ENCODE data around the gene PDIA6. TPM values are rescaled to one million over a fixed set of nuclear protein-coding genes. Genes with fewer than 3 reads are reported as not detected.

The PDIA6 gene
- total RNA-seq, 4 donors from 2014 or later = 63.7 to 91.1 (median 77.9) TPM

- no peak for DNase-seq
- Histone ChIP-seq H3K27ac (no peak overlapping the region), H3K9me3 (no peaks in the 10 kb centered on the region), H3K4me3 (no peak overlapping the region), H3K4me1 (no peaks in the 10 kb centered on the region), H3K27me3 (no peaks in the 10 kb centered on the region), H3K36me3 (no peaks in the 10 kb centered on the region)
- no peak for TF ChIP-seq POLR2A (IDR thresholded peaks at IDR 0.05)
- TF ChIP-seq, protein P1, sequence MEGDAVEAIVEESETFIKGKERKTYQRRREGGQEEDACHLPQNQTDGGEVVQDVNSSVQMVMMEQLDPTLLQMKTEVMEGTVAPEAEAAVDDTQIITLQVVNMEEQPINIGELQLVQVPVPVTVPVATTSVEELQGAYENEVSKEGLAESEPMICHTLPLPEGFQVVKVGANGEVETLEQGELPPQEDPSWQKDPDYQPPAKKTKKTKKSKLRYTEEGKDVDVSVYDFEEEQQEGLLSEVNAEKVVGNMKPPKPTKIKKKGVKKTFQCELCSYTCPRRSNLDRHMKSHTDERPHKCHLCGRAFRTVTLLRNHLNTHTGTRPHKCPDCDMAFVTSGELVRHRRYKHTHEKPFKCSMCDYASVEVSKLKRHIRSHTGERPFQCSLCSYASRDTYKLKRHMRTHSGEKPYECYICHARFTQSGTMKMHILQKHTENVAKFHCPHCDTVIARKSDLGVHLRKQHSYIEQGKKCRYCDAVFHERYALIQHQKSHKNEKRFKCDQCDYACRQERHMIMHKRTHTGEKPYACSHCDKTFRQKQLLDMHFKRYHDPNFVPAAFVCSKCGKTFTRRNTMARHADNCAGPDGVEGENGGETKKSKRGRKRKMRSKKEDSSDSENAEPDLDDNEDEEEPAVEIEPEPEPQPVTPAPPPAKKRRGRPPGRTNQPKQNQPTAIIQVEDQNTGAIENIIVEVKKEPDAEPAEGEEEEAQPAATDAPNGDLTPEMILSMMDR (IDR thresholded peaks at IDR 0.05) = no peak
These were observed 71.4 kb downstream of the PDIA6 start for GRCh38 chr2:10741139-10741538.

DNA sequence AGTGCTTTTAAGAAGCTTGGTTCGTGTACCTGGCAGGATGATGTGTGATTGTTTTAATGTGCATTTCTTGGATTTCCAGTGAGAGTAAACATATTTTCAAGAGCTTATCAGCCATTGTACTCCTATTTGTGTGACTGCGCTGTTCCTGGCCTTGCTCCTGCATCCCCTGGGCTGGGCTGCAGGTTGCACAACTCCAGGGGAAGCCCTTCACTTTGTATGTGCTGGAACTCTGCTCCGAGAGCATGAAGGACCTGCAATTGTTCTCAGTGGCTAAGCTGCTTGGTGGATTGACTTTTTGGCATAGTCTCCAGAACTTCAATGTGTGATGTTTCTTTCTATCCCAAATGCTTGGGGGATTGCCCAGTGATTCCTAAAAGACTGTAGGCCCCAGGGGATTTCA is 72.4 kb downstream of the PDIA6 start:
- Histone ChIP-seq H3K27ac (no peak overlapping the region), H3K4me3 (no peak overlapping the region), H3K9me3 (no peaks in the 10 kb centered on the region), H3K27me3 (no peaks in the 10 kb centered on the region), H3K4me1 (no peaks in the 10 kb centered on the region), H3K36me3 (no peaks in the 10 kb centered on the region)
- no peak for DNase-seq
- TF ChIP-seq, protein P1 (IDR thresholded peaks at IDR 0.05) = no peak
- TF ChIP-seq POLR2A (IDR thresholded peaks at IDR 0.05) = no peak

DNA sequence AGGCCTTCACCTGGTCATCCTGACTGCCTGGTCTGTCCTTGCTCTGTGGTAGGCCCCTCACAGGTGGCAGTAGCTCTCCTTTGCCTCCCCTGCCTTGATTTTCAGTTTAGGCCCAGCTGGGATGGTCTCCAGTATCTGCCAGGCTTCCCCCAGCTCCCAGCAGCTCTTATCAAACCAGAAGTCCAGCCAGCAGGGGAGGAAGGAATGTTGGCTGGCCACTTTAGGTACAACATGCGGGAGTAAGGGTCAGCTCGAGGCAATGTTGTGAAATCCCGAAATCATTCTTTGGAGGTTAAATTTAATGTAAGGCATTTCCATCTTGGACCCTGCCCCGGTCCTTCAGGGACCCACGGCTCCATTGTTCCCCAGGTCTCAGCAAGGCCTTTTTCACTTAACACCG is 74.4 kb downstream of the PDIA6 start:
- H3K9me3 ChIP-seq = no peaks in the 10 kb centered on the region
- H3K4me3 ChIP-seq = no peak overlapping the region
- TF ChIP-seq, protein P1 (IDR thresholded peaks at IDR 0.05) = no peak
- no peak for TF ChIP-seq POLR2A (IDR thresholded peaks at IDR 0.05)
- H3K27ac ChIP-seq = no peak overlapping the region
- no peaks in the 10 kb centered on the region for H3K27me3 ChIP-seq
- DNase-seq = no peak
- H3K36me3 ChIP-seq = no peaks in the 10 kb centered on the region
- no peaks in the 10 kb centered on the region for H3K4me1 ChIP-seq

DNA sequence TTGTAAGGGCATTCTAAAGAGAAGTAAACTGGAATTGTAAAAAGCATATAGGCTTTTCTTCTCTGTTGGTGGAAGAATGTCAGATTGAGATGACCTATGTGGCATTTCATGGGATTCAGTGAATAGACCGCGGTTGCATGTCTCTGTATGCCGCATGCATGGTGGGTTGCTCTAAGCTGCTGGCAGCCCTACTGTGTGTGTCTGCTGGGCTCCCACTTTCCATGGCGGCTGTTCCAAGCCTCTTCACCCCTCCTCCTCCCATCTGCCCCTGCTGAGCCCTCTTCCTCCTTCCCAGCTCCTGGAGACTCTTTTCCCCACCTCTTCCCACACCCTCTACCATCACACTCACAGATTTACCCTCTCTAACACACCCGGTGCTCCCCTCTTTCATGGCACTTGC is 78.6 kb downstream of the PDIA6 start:
- no peak for DNase-seq
- TF ChIP-seq POLR2A (IDR thresholded peaks at IDR 0.05) = no peak
- TF ChIP-seq, protein P1 (IDR thresholded peaks at IDR 0.05) = no peak
- Histone ChIP-seq H3K4me3 (no peak overlapping the region), H3K27ac (no peak overlapping the region), H3K9me3 (no peaks in the 10 kb centered on the region), H3K27me3 (no peaks in the 10 kb centered on the region), H3K4me1 (no peaks in the 10 kb centered on the region), H3K36me3 (no peaks in the 10 kb centered on the region)

- Histone ChIP-seq H3K27me3 (no peaks in the 10 kb centered on the region), H3K27ac (no peak overlapping the region), H3K36me3 (no peaks in the 10 kb centered on the region), H3K4me1 (no peaks in the 10 kb centered on the region), H3K9me3 (no peaks in the 10 kb centered on the region), H3K4me3 (no peak overlapping the region)
- TF ChIP-seq, protein P1 (IDR thresholded peaks at IDR 0.05) = no peak
- TF ChIP-seq POLR2A (IDR thresholded peaks at IDR 0.05) = no peak
- no peak for DNase-seq
These were observed 79.0 kb downstream of the PDIA6 start for GRCh38 chr2:10733566-10733925.

Small RNA genes lying within 50 kb of the gene (small RNA-seq; reads per million reads assigned to genes)
- gene RNU7-138P (0 reads per million in 2 donors), gene RNU7-176P (0 reads per million in 2 donors)

Other genes with a start within 250 kb of the PDIA6 start
- gene NOL10, start 122.8 kb downstream of the PDIA6 start, total RNA-seq = 10 to 100 TPM; 14.4 to 29.7 (median 16.1) TPM
- 10 to 100 TPM in 1 of 4 donors, under 1 TPM in 2, not detected in 1; 0.47 to 37.1 (median 0.54) TPM for gene ATP6V1C2, start 91.2 kb downstream of the PDIA6 start, total RNA-seq
- 1 to 10 TPM in 1 of 4 donors, not detected in 3; 6.6 TPM for gene KCNF1, start 99.1 kb upstream of the PDIA6 start, total RNA-seq

Measured in Peyer's patch (tissue), 4 donors.